ENCODE measurements around the gene ITLN2.
"Not testable (repeated sequence)": the region's sequence is repeated elsewhere in the genome, so short reads cannot be mapped to it uniquely, and the experiment has no call there.

The ITLN2 gene

GRCh38 chr1:160954158-160955104 is at the start of gene ITLN2:
ITLN2 (minus strand) TSS chr1:160954809; CDS start chr1:160954741, 68 bp downstream.
- DNase-seq (ENCODE audit: low spot score), result peak; percentile 33

GRCh38 chr1:161001525-161001924 is 46.9 kb upstream of the ITLN2 start:
- no peak for DNase-seq (ENCODE audit: low spot score)

- no peak for DNase-seq (ENCODE audit: low spot score)
These were observed 46.3 kb upstream of the ITLN2 start for GRCh38 chr1:161000736-161001480.

GRCh38 chr1:160999376-160999775 is 44.8 kb upstream of the ITLN2 start:
- no peak for DNase-seq (ENCODE audit: low spot score)

- DNase-seq (ENCODE audit: low spot score), result peak; percentile 74
These were observed 42.9 kb upstream of the ITLN2 start for GRCh38 chr1:160997323-160998038.

- DNase-seq (ENCODE audit: low spot score), result no peak
These were observed 41.6 kb upstream of the ITLN2 start for GRCh38 chr1:160996178-160996577.

GRCh38 chr1:160993544-160994193 is 39.1 kb upstream of the ITLN2 start:
- peak; percentile 44 for DNase-seq (ENCODE audit: low spot score)

- DNase-seq (ENCODE audit: low spot score), result not testable (repeated sequence)
These were observed 37.4 kb upstream of the ITLN2 start for GRCh38 chr1:160992036-160992435.

GRCh38 chr1:160987359-160988050 is 32.9 kb upstream of the ITLN2 start:
- no peak for DNase-seq (ENCODE audit: low spot score)

- DNase-seq (ENCODE audit: low spot score), result no peak
These were observed 31.1 kb upstream of the ITLN2 start for GRCh38 chr1:160985723-160986122.

- DNase-seq (ENCODE audit: low spot score), result no peak
These were observed 27.2 kb upstream of the ITLN2 start for GRCh38 chr1:160981584-160982411.

GRCh38 chr1:160979286-160979685 is 24.7 kb upstream of the ITLN2 start:
- DNase-seq (ENCODE audit: low spot score), result no peak

- DNase-seq (ENCODE audit: low spot score), result no peak
These were observed 23.9 kb upstream of the ITLN2 start for GRCh38 chr1:160978510-160978927.

- DNase-seq (ENCODE audit: low spot score), result no peak
These were observed 20.4 kb upstream of the ITLN2 start for GRCh38 chr1:160975026-160975425.

- no peak for DNase-seq (ENCODE audit: low spot score)
These were observed 18.9 kb upstream of the ITLN2 start for GRCh38 chr1:160973491-160973890.

GRCh38 chr1:160972939-160973338 is 18.3 kb upstream of the ITLN2 start:
- DNase-seq (ENCODE audit: low spot score), result no peak

GRCh38 chr1:160971618-160972056 is 17.0 kb upstream of the ITLN2 start:
- no peak for DNase-seq (ENCODE audit: low spot score)

- DNase-seq (ENCODE audit: low spot score), result no peak
These were observed 8.9 kb upstream of the ITLN2 start for GRCh38 chr1:160963521-160963920.

GRCh38 chr1:160961419-160961818 is 6.8 kb upstream of the ITLN2 start:
- DNase-seq (ENCODE audit: low spot score), result no peak

- no peak for DNase-seq (ENCODE audit: low spot score)
These were observed 2.4 kb upstream of the ITLN2 start for GRCh38 chr1:160956966-160957365.
